H1 (cell line): ENCODE measurements around the gene DDX4.
"Not testable (repeated sequence)": the region's sequence is repeated elsewhere in the genome, so short reads cannot be mapped to it uniquely, and the experiment has no call there.

Experiments used
- BCL11A ChIP-seq, 2 experiments: IDR thresholded peaks; one replicate each; pipeline ENCODE4 v1.6.1; 2011; ENCODE audit warnings: low read depth in 2 of 2, low read length in 2 of 2, mild to moderate bottlenecking in 2 of 2
- CBX5 ChIP-seq: fragments of 300-800, 300-1000 bp; sonication (generic); IDR thresholded peaks from 2 replicates; pipeline ENCODE4 v1.7.1; 2016; ENCODE audit warnings: antibody characterized with exemption, low read length, low read depth
- CHD1 ChIP-seq: IDR thresholded peaks from 2 replicates; pipeline ENCODE4 v1.6.1; 2012; ENCODE audit warnings: low read depth, low read length, improper control_type of control experiment
- CTCF ChIP-seq, 3 experiments: IDR thresholded peaks; 1 replicate in 2 of 3; 2 replicates in 1 of 3; pipeline versions ENCODE4 v1.5.1 to v1.6.1; 2011; ENCODE audit warnings: low read length in 3 of 3, mild to moderate bottlenecking in 3 of 3, inconsistent platforms in 2 of 3, low read depth in 1 of 3, moderate library complexity in 1 of 3; ENCODE audit not compliant: insufficient read depth in 1 of 3; ENCODE audit errors: control extremely low read depth in 1 of 3
- E2F6 ChIP-seq: IDR thresholded peaks from 2 replicates; pipeline ENCODE4 v1.6.1; 2012; ENCODE audit warnings: inconsistent platforms
- EZH2 ChIP-seq: fragments of 200-600 bp; sonication (generic); IDR thresholded peaks from 2 replicates; pipeline ENCODE4 v1.7.1; 2012; ENCODE audit warnings: low read depth, mild to moderate bottlenecking, moderate library complexity, low read length, inconsistent platforms; ENCODE audit not compliant: severe bottlenecking
- GABPA ChIP-seq: IDR thresholded peaks from 2 replicates; pipeline ENCODE4 v1.6.1; 2011; ENCODE audit warnings: mild to moderate bottlenecking, low read length, moderate library complexity, borderline replicate concordance; ENCODE audit not compliant: insufficient read depth
- MAX ChIP-seq: IDR thresholded peaks from 2 replicates; pipeline ENCODE4 v1.6.1; 2012; ENCODE audit warnings: inconsistent platforms
- POLR2A ChIP-seq, 2 experiments: IDR thresholded peaks; 1 replicate in 1 of 2; 2 replicates in 1 of 2; pipeline ENCODE4 v1.6.1; 2011; ENCODE audit warnings: low read depth in 2 of 2, low read length in 2 of 2, mild to moderate bottlenecking in 2 of 2; ENCODE audit errors: control extremely low read depth in 1 of 2
- POLR2AphosphoS5 ChIP-seq: IDR thresholded peaks from 2 replicates; pipeline ENCODE4 v1.6.1; 2011; ENCODE audit warnings: low read depth, low read length
- RAD21 ChIP-seq, 2 experiments: IDR thresholded peaks in 1 of 2; conservative IDR thresholded peaks in 1 of 2; 2 replicates each; pipeline ENCODE4 v1.6.1; 2011; ENCODE audit warnings: low read depth in 2 of 2, low read length in 2 of 2, improper control_type of control experiment in 1 of 2, inconsistent platforms in 1 of 2, mild to moderate bottlenecking in 1 of 2, moderate library complexity in 1 of 2
- SRF ChIP-seq: IDR thresholded peaks from 2 replicates; pipeline ENCODE4 v1.6.1; 2011; ENCODE audit warnings: mild to moderate bottlenecking, low read depth, low read length, moderate library complexity
- SUZ12 ChIP-seq: fragments of 200-600 bp; sonication (generic); IDR thresholded peaks from 2 replicates; pipeline ENCODE4 v1.6.1; 2012; ENCODE audit warnings: mild to moderate bottlenecking, inconsistent platforms, low read length, moderate library complexity, mixed read lengths
- TBP ChIP-seq: IDR thresholded peaks from 2 replicates; pipeline ENCODE4 v1.6.1; 2011; ENCODE audit warnings: low read depth, low read length, improper control_type of control experiment

- not testable (repeated sequence) for TF ChIP-seq CTCF (IDR thresholded peaks at IDR 0.05; ENCODE audit: control extremely low read depth in 1 of 3, insufficient read depth in 1 of 3, low read depth in 1 of 3, low read length in 3 of 3); RAD21 (IDR thresholded peaks at IDR 0.05 in 1 of 2, conservative IDR thresholded peaks at IDR 0.05 in 1 of 2; ENCODE audit: low read depth in 2 of 2, low read length in 2 of 2); POLR2A (IDR thresholded peaks at IDR 0.05; ENCODE audit: control extremely low read depth in 1 of 2, low read depth in 2 of 2, low read length in 2 of 2); POLR2AphosphoS5; GABPA; SRF; MAX; CBX5; BCL11A (IDR thresholded peaks at IDR 0.05; ENCODE audit: low read depth in 2 of 2, low read length in 2 of 2); EZH2; CHD1; TBP; SUZ12; E2F6
These were observed 18.8 kb upstream of the DDX4 start for GRCh38 chr5:55719026-55719425.
